Kidney (tissue), 14 donors: ENCODE measurements around the gene SIX4. TPM values are rescaled to one million over a fixed set of nuclear protein-coding genes. Genes with fewer than 3 reads are reported as not detected.
"Not testable (repeated sequence)": the region's sequence is repeated elsewhere in the genome, so short reads cannot be mapped to it uniquely, and the experiment has no call there.

Experiments used
- DNase-seq, 5 donors: peaks; one replicate each; pipeline ENCODE4 v3.0.0-alpha.2; 2013 to 2020
- FAIRE-seq: peaks from 2 replicates; lab custom pipeline; 2012; peaks lifted over from hg19 to GRCh38; lab: Jason Lieb, UNC
- H3K27ac ChIP-seq, 2 donors: one replicate each; pipeline ENCODE4 v1.7.0; 2013; ENCODE audit warnings: low read depth in 2 of 2, low read length in 2 of 2, inconsistent platforms in 1 of 2
- H3K27me3 ChIP-seq: one replicate; pipeline ENCODE4 v1.7.1; 2013; ENCODE audit warnings: low read length, inconsistent platforms; ENCODE audit not compliant: control insufficient read depth, insufficient read depth
- H3K36me3 ChIP-seq, 3 donors: one replicate each; pipeline versions ENCODE4 v1.7.0 to v1.7.1; 2013; ENCODE audit warnings: low read length in 3 of 3, control low read depth in 1 of 3, inconsistent platforms in 1 of 3; ENCODE audit not compliant: insufficient read depth in 3 of 3, control insufficient read depth in 2 of 3
- H3K4me1 ChIP-seq, 3 donors: one replicate each; pipeline versions ENCODE4 v1.7.0 to v1.7.1; 2013; ENCODE audit warnings: low read length in 3 of 3, inconsistent platforms in 1 of 3, low read depth in 1 of 3; ENCODE audit not compliant: control insufficient read depth in 2 of 3, insufficient read depth in 2 of 3
- H3K4me3 ChIP-seq, 3 donors: one replicate each; pipeline versions ENCODE4 v1.7.0 to v1.8.1; 2013; ENCODE audit warnings: low read length in 3 of 3, control low read depth in 1 of 3, inconsistent platforms in 1 of 3
- H3K9ac ChIP-seq, 3 donors: one replicate each; pipeline versions ENCODE4 v1.7.0 to v1.7.1; 2013; ENCODE audit warnings: low read length in 3 of 3, control low read depth in 1 of 3, inconsistent platforms in 1 of 3
- H3K9me3 ChIP-seq, 3 donors: one replicate each; pipeline versions ENCODE4 v1.7.0 to v1.7.1; 2013; ENCODE audit warnings: low read length in 3 of 3, control low read depth in 1 of 3, inconsistent platforms in 1 of 3; ENCODE audit not compliant: control insufficient read depth in 2 of 3, insufficient read depth in 1 of 3
- intact Hi-C: fragments of 100-400 bp; cut with DNase I; formaldehyde crosslinking; loops from one replicate; pipeline ENCODE4 v1.11.1; 2022
- polyA plus RNA-seq: library from polyadenylated mRNA; stranded (reverse); fragments of 350-450 nt; fragmentation: Illumina TruSeq; extraction: RNeasy Lipid Tissue Mini Kit (QIAGEN cat#74804); gene quantifications from one replicate; pipeline ENCODE4 v1.2.3, GENCODE V29; 2014; ENCODE audit warnings: low read depth, low replicate concordance; ENCODE audit not compliant: insufficient read depth
- total RNA-seq: library from RNA; stranded (reverse); fragmentation: NEBNext Ultra II Directional; extraction: Animal tissue kit (Norgen Biotek cat#: 25700); gene quantifications from one replicate; pipeline ENCODE4 v1.2.1, GENCODE V29; 2021
- TF ChIP-seq, protein P1 (sequence below): IDR thresholded peaks from 3 replicates; pipeline ENCODE4 v1.5.1; 2012; ENCODE audit warnings: mild to moderate bottlenecking, moderate library complexity, borderline replicate concordance; ENCODE audit not compliant: insufficient read depth; ENCODE audit errors: extremely low read depth
- donor health status: control.
- donor health status: control.
- donor health status: control.
- donor health status: control.
- donor health status: control.
- donor health status: DM: yes; HTN: yes; CAD: no.
- donor health status: Normal renal cell carcinoma (clear cell type).

The SIX4 gene
- total and polyA plus RNA-seq, 2 donors from 2014 or later: 0.75 to 2.8 TPM

GRCh38 chr14:60732840-60733483 is 8.8 kb upstream of the SIX4 start:
- intact Hi-C loops: no loop called here

GRCh38 chr14:60731291-60731690 is 7.1 kb upstream of the SIX4 start:
- H3K9me3 ChIP-seq, H3K4me1 ChIP-seq, H3K36me3 ChIP-seq, DNase-seq, H3K9ac ChIP-seq, FAIRE-seq, H3K27ac ChIP-seq, intact Hi-C loops, H3K4me3 ChIP-seq, H3K27me3 ChIP-seq: not testable (repeated sequence)

More at GRCh38 chr14:60732840-60733483, 8.8 kb upstream of the SIX4 start:
- H3K9me3 ChIP-seq: no peaks in the 10 kb centered on the region
- H3K27me3 ChIP-seq: no peaks in the 10 kb centered on the region
- H3K27ac ChIP-seq: no peak overlapping the region
- H3K4me1 ChIP-seq: peaks cover 0 to 4% (median 0%) of the 10 kb centered on the region in 3 donors
- H3K4me3 ChIP-seq: no peak overlapping the region
- DNase-seq (peak in 1 of 5 donors; percentile 2), FAIRE-seq (no peak)
- H3K36me3 ChIP-seq: no peaks in the 10 kb centered on the region
- no peak overlapping the region for H3K9ac ChIP-seq
- TF ChIP-seq, protein P1, sequence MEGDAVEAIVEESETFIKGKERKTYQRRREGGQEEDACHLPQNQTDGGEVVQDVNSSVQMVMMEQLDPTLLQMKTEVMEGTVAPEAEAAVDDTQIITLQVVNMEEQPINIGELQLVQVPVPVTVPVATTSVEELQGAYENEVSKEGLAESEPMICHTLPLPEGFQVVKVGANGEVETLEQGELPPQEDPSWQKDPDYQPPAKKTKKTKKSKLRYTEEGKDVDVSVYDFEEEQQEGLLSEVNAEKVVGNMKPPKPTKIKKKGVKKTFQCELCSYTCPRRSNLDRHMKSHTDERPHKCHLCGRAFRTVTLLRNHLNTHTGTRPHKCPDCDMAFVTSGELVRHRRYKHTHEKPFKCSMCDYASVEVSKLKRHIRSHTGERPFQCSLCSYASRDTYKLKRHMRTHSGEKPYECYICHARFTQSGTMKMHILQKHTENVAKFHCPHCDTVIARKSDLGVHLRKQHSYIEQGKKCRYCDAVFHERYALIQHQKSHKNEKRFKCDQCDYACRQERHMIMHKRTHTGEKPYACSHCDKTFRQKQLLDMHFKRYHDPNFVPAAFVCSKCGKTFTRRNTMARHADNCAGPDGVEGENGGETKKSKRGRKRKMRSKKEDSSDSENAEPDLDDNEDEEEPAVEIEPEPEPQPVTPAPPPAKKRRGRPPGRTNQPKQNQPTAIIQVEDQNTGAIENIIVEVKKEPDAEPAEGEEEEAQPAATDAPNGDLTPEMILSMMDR: no peak

DNA sequence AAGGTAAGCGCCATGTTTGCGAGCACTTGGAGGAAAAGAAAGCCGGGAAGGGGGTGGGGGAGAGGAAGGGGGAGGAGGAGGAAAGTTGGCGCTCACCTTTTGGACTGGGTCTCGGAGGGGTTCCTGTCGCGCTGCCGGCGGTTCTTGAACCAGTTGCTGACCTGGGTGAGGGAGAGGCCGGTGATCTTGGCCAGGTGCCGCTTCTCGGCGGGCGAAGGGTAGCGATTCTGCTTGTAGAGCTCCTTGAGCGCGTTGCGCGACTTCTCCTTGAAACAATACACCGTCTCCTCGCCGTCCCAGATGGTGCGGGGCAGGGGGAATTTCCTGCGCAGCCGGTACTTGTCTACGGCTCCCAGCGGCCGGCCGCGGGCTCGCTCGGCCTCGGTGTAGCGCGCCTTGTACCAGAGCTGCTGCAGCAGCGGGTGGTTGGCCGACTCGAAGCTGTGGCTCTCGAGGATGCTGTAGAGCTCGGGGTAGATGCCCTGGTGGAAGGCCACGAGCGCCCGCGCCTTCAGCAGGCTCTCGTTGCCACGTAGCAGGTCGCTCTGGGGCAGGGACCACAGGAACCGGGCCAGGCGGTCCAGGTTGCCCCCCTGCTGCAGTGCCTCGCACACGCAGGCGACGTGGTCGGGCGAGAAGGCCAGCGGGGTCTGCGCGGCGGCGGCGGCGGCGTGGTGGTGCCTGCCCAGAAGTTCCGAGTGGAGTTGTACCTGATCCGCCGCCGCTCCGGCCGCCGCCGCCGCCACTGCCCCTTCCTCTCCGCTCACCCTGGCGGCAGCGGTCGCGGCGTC is 840 bp downstream of the SIX4 start:
- peaks cover 3% of the 10 kb centered on the region for H3K27me3 ChIP-seq
- H3K9me3 ChIP-seq: no peaks in the 10 kb centered on the region
- H3K4me1 ChIP-seq: peaks cover 0 to 3% (median 0%) of the 10 kb centered on the region in 3 donors
- H3K9ac ChIP-seq: peak overlapping the region; percentile 32 to 72 (median 67)
- peaks cover 0 to 4% (median 0%) of the 10 kb centered on the region in 3 donors for H3K36me3 ChIP-seq
- intact Hi-C loops: no loop called here
- DNase-seq (peak in 4 of 5 donors; percentile 68 to 85 (median 75)), FAIRE-seq (no peak)
- peak overlapping the region; percentile 67 to 83 (median 73) for H3K4me3 ChIP-seq
- TF ChIP-seq, protein P1: no peak
- peak overlapping the region; percentile 52 to 57 for H3K27ac ChIP-seq
